Testis (tissue), 2 donors: ENCODE results near the gene LMF2.

Experiments used
- POLR2A ChIP-seq: fragments of 450-650 bp; IDR thresholded peaks from one replicate; pipeline ENCODE4 v1.6.1; 2017; ENCODE audit warnings: antibody characterized with exemption, mild to moderate bottlenecking, moderate library complexity
- TF ChIP-seq, protein P1 (sequence below), 3 experiments: fragments of 450-650 bp in 2 of 3; fragments of 200-600 bp in 1 of 3; sonication (generic) in 1 of 3; IDR thresholded peaks; one replicate each; pipeline ENCODE4 v1.5.1; 2016 to 2019; ENCODE audit warnings: antibody characterized with exemption in 3 of 3, mild to moderate bottlenecking in 2 of 3, moderate library complexity in 1 of 3

DNA sequence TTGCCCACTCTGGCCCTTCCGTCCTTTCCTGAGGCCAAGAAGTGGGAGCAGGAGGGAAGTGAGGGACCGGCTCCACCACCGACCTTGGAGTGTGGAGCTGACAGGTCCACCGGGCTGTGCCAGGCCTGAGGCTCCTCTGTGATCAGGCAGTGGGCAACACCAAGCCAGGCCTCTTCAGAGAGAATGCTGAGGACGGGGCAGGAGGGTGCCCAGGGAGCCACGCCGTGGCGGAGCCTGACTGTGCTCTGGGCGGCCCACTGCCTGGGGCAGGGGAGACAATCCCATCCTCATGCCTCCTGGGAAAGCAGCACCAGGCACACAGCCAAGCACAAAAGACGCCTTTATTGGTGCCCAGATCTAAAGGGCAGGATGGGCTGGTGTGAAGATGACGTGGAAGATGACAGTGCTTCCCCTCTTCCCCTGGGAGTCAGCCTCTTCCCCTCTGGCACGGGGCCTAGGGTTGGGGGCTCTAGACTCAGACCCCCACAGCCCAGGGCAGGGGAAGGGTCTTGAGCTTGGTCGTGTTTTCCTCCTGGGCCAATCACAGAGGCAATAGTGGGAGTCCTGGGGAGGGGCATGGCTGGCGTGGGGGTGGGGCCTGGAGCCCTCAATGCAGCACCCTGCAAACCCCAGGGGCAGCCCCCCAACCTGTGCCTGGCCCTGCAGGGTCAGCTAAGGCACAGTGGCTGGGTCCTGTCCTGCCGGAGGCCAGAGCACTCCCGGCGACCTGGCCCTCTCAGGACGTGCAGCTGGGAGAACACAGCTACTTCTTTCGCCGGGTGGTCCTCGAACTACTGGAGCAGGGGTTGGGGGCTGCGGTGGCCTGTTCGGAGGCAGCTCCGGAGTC is 4.7 kb downstream of the LMF2 start:
- TF ChIP-seq, protein P1, sequence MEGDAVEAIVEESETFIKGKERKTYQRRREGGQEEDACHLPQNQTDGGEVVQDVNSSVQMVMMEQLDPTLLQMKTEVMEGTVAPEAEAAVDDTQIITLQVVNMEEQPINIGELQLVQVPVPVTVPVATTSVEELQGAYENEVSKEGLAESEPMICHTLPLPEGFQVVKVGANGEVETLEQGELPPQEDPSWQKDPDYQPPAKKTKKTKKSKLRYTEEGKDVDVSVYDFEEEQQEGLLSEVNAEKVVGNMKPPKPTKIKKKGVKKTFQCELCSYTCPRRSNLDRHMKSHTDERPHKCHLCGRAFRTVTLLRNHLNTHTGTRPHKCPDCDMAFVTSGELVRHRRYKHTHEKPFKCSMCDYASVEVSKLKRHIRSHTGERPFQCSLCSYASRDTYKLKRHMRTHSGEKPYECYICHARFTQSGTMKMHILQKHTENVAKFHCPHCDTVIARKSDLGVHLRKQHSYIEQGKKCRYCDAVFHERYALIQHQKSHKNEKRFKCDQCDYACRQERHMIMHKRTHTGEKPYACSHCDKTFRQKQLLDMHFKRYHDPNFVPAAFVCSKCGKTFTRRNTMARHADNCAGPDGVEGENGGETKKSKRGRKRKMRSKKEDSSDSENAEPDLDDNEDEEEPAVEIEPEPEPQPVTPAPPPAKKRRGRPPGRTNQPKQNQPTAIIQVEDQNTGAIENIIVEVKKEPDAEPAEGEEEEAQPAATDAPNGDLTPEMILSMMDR (IDR thresholded peaks at IDR 0.05): no peak
- no peak for TF ChIP-seq POLR2A
